NCI-H82 treated with DMSO at 0.1 percent for 48 hours (cell line): ENCODE data around the gene CMTM3.
"Not testable (repeated sequence)": the region's sequence is repeated elsewhere in the genome, so short reads cannot be mapped to it uniquely, and the experiment has no call there.

ENCODE experiments used
- DNase-seq: peaks from one replicate; lab custom pipeline; 2025; ENCODE audit not compliant: unreplicated experiment; lab: John Stamatoyannopoulos, UW

The CMTM3 gene

GRCh38 chr16:66604376-66605176 lies at the start of gene CMTM3:
TSS of gene CMTM3 (plus strand) at chr16:66604704. CDS start at chr16:66604806, 102 bp downstream.
- DNase-seq = no peak

GRCh38 chr16:66560107-66560506 lies 44.4 kb upstream of the CMTM3 start:
- no peak for DNase-seq

- no peak for DNase-seq
Observed at GRCh38 chr16:66561381-66562080, 43.0 kb upstream of the CMTM3 start.

- DNase-seq = no peak
Observed at GRCh38 chr16:66562409-66562808, 42.1 kb upstream of the CMTM3 start.

GRCh38 chr16:66562986-66563385 lies 41.5 kb upstream of the CMTM3 start:
- DNase-seq = no peak

- DNase-seq = no peak
Observed at GRCh38 chr16:66563574-66564334, 40.8 kb upstream of the CMTM3 start.

GRCh38 chr16:66566051-66566901 lies 38.2 kb upstream of the CMTM3 start, which contains the start of gene CMTM1:
TSS of gene CMTM1 (plus strand) at chr16:66566439. CDS start at chr16:66566514, 75 bp downstream.
- no peak for DNase-seq

GRCh38 chr16:66567270-66567669 lies 37.2 kb upstream of the CMTM3 start:
- not testable (repeated sequence) for DNase-seq

- no peak for DNase-seq
Observed at GRCh38 chr16:66568355-66568754, 36.1 kb upstream of the CMTM3 start.

GRCh38 chr16:66569131-66569530 lies 35.4 kb upstream of the CMTM3 start:
- no peak for DNase-seq

GRCh38 chr16:66569827-66570405 lies 34.6 kb upstream of the CMTM3 start:
- no peak for DNase-seq

GRCh38 chr16:66572356-66572755 lies 32.1 kb upstream of the CMTM3 start:
- DNase-seq = no peak

GRCh38 chr16:66574081-66574480 lies 30.4 kb upstream of the CMTM3 start:
- no peak for DNase-seq

- DNase-seq = no peak
Observed at GRCh38 chr16:66574531-66574930, 30.0 kb upstream of the CMTM3 start.

- DNase-seq = no peak
Observed at GRCh38 chr16:66575060-66575459, 29.4 kb upstream of the CMTM3 start.

GRCh38 chr16:66576296-66576695 lies 28.2 kb upstream of the CMTM3 start:
- DNase-seq = no peak

- no peak for DNase-seq
Observed at GRCh38 chr16:66578651-66579531, 25.6 kb upstream of the CMTM3 start, which contains the start of gene CMTM2. TSS of gene CMTM2 (plus strand) at chr16:66579463. CDS start at chr16:66579608, 145 bp downstream.

- DNase-seq = no peak
Observed at GRCh38 chr16:66580605-66581209, 23.8 kb upstream of the CMTM3 start.
